Gastroesophageal sphincter (tissue), 4 donors: Measurements from ENCODE around the gene PPAN. TPM values are rescaled to one million over a fixed set of nuclear protein-coding genes. Genes with fewer than 3 reads are reported as not detected.

ENCODE experiments used
- ATAC-seq: fragments of 150-250 bp; one replicate; pipeline ENCODE4 v1.9.1; 2016; ENCODE audit warnings: mild to moderate bottlenecking, moderate library complexity
- H3K27ac ChIP-seq, 4 donors: fragments of 200-600 bp; sonication (generic) in 3 of 4; 1 replicate in 3 of 4; 2 replicates in 1 of 4; pipeline ENCODE4 v1.5.1; 2016 to 2019
- H3K27me3 ChIP-seq: fragments of 200-600 bp; sonication (generic); one replicate; pipeline ENCODE4 v1.5.1; 2019
- H3K36me3 ChIP-seq, 2 donors: fragments of 200-600 bp; sonication (generic); one replicate each; pipeline ENCODE4 v1.5.1; 2019; ENCODE audit warnings: control low read depth in 1 of 2
- H3K4me1 ChIP-seq, 3 donors: fragments of 200-600 bp; sonication (generic); 1 replicate in 2 of 3; 2 replicates in 1 of 3; pipeline ENCODE4 v1.5.1; 2016 to 2019; ENCODE audit warnings: control low read depth in 2 of 3
- H3K4me3 ChIP-seq, 2 donors: fragments of 200-600 bp; sonication (generic); one replicate each; pipeline ENCODE4 v1.5.1; 2019; ENCODE audit warnings: mild to moderate bottlenecking in 1 of 2, moderate library complexity in 1 of 2
- H3K9me3 ChIP-seq, 3 donors: fragments of 200-600 bp; sonication (generic); one replicate each; pipeline ENCODE4 v1.5.1; 2017 to 2019; ENCODE audit warnings: control low read depth in 2 of 3
- CTCF ChIP-seq, 4 experiments: fragments of 200-600 bp in 2 of 4; fragments of 450-650 bp in 2 of 4; sonication (generic) in 1 of 4; IDR thresholded peaks; one replicate each; pipeline ENCODE4 v1.5.1; 2017 to 2019; ENCODE audit warnings: antibody characterized with exemption in 4 of 4, mild to moderate bottlenecking in 2 of 4, moderate library complexity in 2 of 4
- EP300 ChIP-seq: sonication (generic); formaldehyde crosslinking; IDR thresholded peaks from one replicate; pipeline ENCODE4 v1.6.1; 2017; ENCODE audit warnings: antibody characterized with exemption, mild to moderate bottlenecking
- POLR2A ChIP-seq, 2 donors: fragments of 450-650 bp; IDR thresholded peaks; one replicate each; pipeline ENCODE4 v1.6.1; 2017; ENCODE audit warnings: antibody characterized with exemption in 2 of 2, mild to moderate bottlenecking in 2 of 2, moderate library complexity in 1 of 2
- POLR2AphosphoS5 ChIP-seq: sonication (generic); formaldehyde crosslinking; IDR thresholded peaks from one replicate; pipeline ENCODE4 v1.6.1; 2017; ENCODE audit warnings: antibody characterized with exemption
- WGBS, 2 donors: methylation state at CpG; one replicate each; pipeline ENCODE4 v1.1.5; 2018; ENCODE audit warnings: low coverage in 1 of 2; 5-methylcytosine and 5-hydroxymethylcytosine counted together
- total RNA-seq, 4 donors: library from RNA; depleted of rRNA; stranded (reverse); fragments of >200 nt; gene quantifications; one replicate each; pipeline ENCODE4 v1.1.0, GENCODE V29; 2016

Gene PPAN
- total RNA-seq, 4 donors from 2014 or later: 22.7 to 40.3 (median 31.5) TPM

- no peak overlapping the region for H3K4me3 ChIP-seq
- H3K27ac ChIP-seq: peak overlapping the region in 3 of 4 donors; percentile 43 to 86 (median 82)
- H3K36me3 ChIP-seq: peaks cover 0 to 27% of the 10 kb centered on the region in 2 donors
- WGBS, 2 donors: 29% methylated on average over 8 of the region's 15 CpGs; no CpG with 5 or more reads in 1 of the 2 donors
- no peaks in the 10 kb centered on the region for H3K9me3 ChIP-seq
- ATAC-seq: no peak
- no peaks in the 10 kb centered on the region for H3K27me3 ChIP-seq
- TF ChIP-seq EP300 (no peak), POLR2A (IDR thresholded peaks at IDR 0.05) (no peak), POLR2AphosphoS5 (no peak), CTCF (IDR thresholded peaks at IDR 0.05) (no peak)
- H3K4me1 ChIP-seq: peaks cover 0 to 25% (median 10%) of the 10 kb centered on the region in 3 donors
These were observed 1.3 kb upstream of the PPAN start for GRCh38 chr19:10104665-10105508.

- no peak for TF ChIP-seq EP300
- TF ChIP-seq POLR2AphosphoS5: no peak
- no peak for TF ChIP-seq POLR2A (IDR thresholded peaks at IDR 0.05)
- TF ChIP-seq CTCF (IDR thresholded peaks at IDR 0.05): no peak
- Histone ChIP-seq H3K4me3 (peak overlapping the region in 1 of 2 donors; percentile 74), H3K4me1 (peaks cover 0 to 25% (median 10%) of the 10 kb centered on the region in 3 donors), H3K9me3 (no peaks in the 10 kb centered on the region), H3K27ac (peak overlapping the region in 3 of 4 donors; percentile 75 to 86 (median 82)), H3K27me3 (no peaks in the 10 kb centered on the region), H3K36me3 (peaks cover 0 to 34% of the 10 kb centered on the region in 2 donors)
- 27 to 34% methylated on average over 2 to 12 of the region's 16 CpGs for WGBS, 2 donors
- no peak for ATAC-seq
These were observed 558 bp upstream of the PPAN start for GRCh38 chr19:10105509-10106099.

GRCh38 chr19:10107254-10107653, 1.1 kb downstream of the PPAN start:
- no peak for ATAC-seq
- Histone ChIP-seq H3K9me3 (no peaks in the 10 kb centered on the region), H3K27ac (peak overlapping the region in 2 of 4 donors; percentile 82 to 86), H3K27me3 (no peaks in the 10 kb centered on the region), H3K36me3 (peaks cover 0 to 49% of the 10 kb centered on the region in 2 donors), H3K4me1 (peaks cover 0 to 29% (median 10%) of the 10 kb centered on the region in 3 donors), H3K4me3 (peak overlapping the region in 1 of 2 donors; percentile 74)
- TF ChIP-seq POLR2AphosphoS5: no peak
- TF ChIP-seq EP300: no peak
- TF ChIP-seq POLR2A (IDR thresholded peaks at IDR 0.05): no peak
- no peak for TF ChIP-seq CTCF (IDR thresholded peaks at IDR 0.05)
- 68 to 71% methylated on average over 10 of the region's 10 CpGs for WGBS, 2 donors

- WGBS, 2 donors: 88 to 90% methylated on average over 5 to 6 of the region's 14 CpGs
- peaks cover 0 to 49% of the 10 kb centered on the region in 2 donors for H3K36me3 ChIP-seq
- no peaks in the 10 kb centered on the region for H3K9me3 ChIP-seq
- H3K27ac ChIP-seq: no peak overlapping the region
- no peak for ATAC-seq
- no peak for TF ChIP-seq POLR2A (IDR thresholded peaks at IDR 0.05)
- no peak overlapping the region for H3K4me3 ChIP-seq
- peaks cover 0 to 34% (median 10%) of the 10 kb centered on the region in 3 donors for H3K4me1 ChIP-seq
- no peaks in the 10 kb centered on the region for H3K27me3 ChIP-seq
These were observed 1.7 kb downstream of the PPAN start for GRCh38 chr19:10107817-10108367.

GRCh38 chr19:10109528-10109927, 3.4 kb downstream of the PPAN start:
- Histone ChIP-seq H3K4me1 (peaks cover 0 to 44% (median 14%) of the 10 kb centered on the region in 3 donors), H3K4me3 (no peak overlapping the region), H3K9me3 (no peaks in the 10 kb centered on the region), H3K27ac (no peak overlapping the region), H3K36me3 (peaks cover 0 to 58% of the 10 kb centered on the region in 2 donors), H3K27me3 (no peaks in the 10 kb centered on the region)
- 85% methylated on average over 4 of the region's 14 CpGs; no CpG with 5 or more reads in 1 of the 2 donors for WGBS, 2 donors
- TF ChIP-seq POLR2AphosphoS5: no peak
- no peak for TF ChIP-seq EP300
- no peak for TF ChIP-seq POLR2A (IDR thresholded peaks at IDR 0.05)
- TF ChIP-seq CTCF (IDR thresholded peaks at IDR 0.05): no peak
- no peak for ATAC-seq
